ENCODE measurements around the gene FBXL7. TPM values are rescaled to one million over a fixed set of nuclear protein-coding genes. Genes with fewer than 3 reads are reported as not detected.

The FBXL7 gene
- total and polyA plus RNA-seq, 2 experiments from 2014 or later, result 3.2 to 7.5 TPM

GRCh38 chr5:15574806-15575325, 74.9 kb downstream of the FBXL7 start:
- H3F3A ChIP-seq (ENCODE audit: insufficient read depth), result peaks cover 3% of the 10 kb centered on the region; the same call in 1 of the 2 replicates
- no peak overlapping the region for H3K9ac ChIP-seq
- H3K36me3 ChIP-seq (ENCODE audit: low read depth), result no peaks in the 10 kb centered on the region
- H3K79me2 ChIP-seq (ENCODE audit: insufficient read depth), result peaks cover 78% of the 10 kb centered on the region
- in situ Hi-C loops (cut with MboI), result no loop called here
- no peaks in the 10 kb centered on the region for H3K9me3 ChIP-seq (ENCODE audit: low read depth)
- no peak overlapping the region for H2AFZ ChIP-seq
- TF ChIP-seq EZH2 (IDR thresholded peaks at IDR 0.05; ENCODE audit: insufficient read depth, poor library complexity, severe bottlenecking), result no peak
- TF ChIP-seq EZH2phosphoT487 (IDR thresholded peaks at IDR 0.05; ENCODE audit: insufficient read depth, low read depth), result no peak
- peak; percentile 35 for DNase-seq
- WGBS, 2 experiments (ENCODE audit: low coverage in 1 of 2, low lambda C conversion rate in 2 of 2, missing lambda C conversion rate in 2 of 2), result 44 to 48% methylated on average over 3 of the region's 3 CpGs
- H3K27me3 ChIP-seq (replicated peaks; ENCODE audit: insufficient read depth), result no peaks in the 10 kb centered on the region
- H3K27ac ChIP-seq, result no peak overlapping the region
- no peak overlapping the region for H3K4me2 ChIP-seq (ENCODE audit: unreplicated experiment)
- peaks cover 18% of the 10 kb centered on the region for H3K4me1 ChIP-seq (ENCODE audit: insufficient read depth)
- no peak overlapping the region for H3K4me3 ChIP-seq
- no peaks in the 10 kb centered on the region for H3K9me2 ChIP-seq (ENCODE audit: insufficient read depth)
- peaks cover 6% of the 10 kb centered on the region; the same call in 1 of the 2 replicates for H4K20me1 ChIP-seq (ENCODE audit: insufficient read depth)

GRCh38 chr5:15575666-15576065, 75.7 kb downstream of the FBXL7 start:
- no peak overlapping the region for H3K9ac ChIP-seq
- peak overlapping the region; percentile 14; the same call in 1 of the 2 replicates for H3K27ac ChIP-seq
- no peak overlapping the region for H3K4me3 ChIP-seq
- DNase-seq, result peak; percentile 36
- no peaks in the 10 kb centered on the region for H3K36me3 ChIP-seq (ENCODE audit: low read depth)
- TF ChIP-seq EZH2 (IDR thresholded peaks at IDR 0.05; ENCODE audit: insufficient read depth, poor library complexity, severe bottlenecking), result no peak
- no peaks in the 10 kb centered on the region for H3K9me2 ChIP-seq (ENCODE audit: insufficient read depth)
- H3F3A ChIP-seq (ENCODE audit: insufficient read depth), result peaks cover 3% of the 10 kb centered on the region; the same call in 1 of the 2 replicates
- H3K4me2 ChIP-seq (ENCODE audit: unreplicated experiment), result no peak overlapping the region
- peaks cover 80% of the 10 kb centered on the region for H3K79me2 ChIP-seq (ENCODE audit: insufficient read depth)
- no peaks in the 10 kb centered on the region for H3K9me3 ChIP-seq (ENCODE audit: low read depth)
- peaks cover 6% of the 10 kb centered on the region; the same call in 1 of the 2 replicates for H4K20me1 ChIP-seq (ENCODE audit: insufficient read depth)
- H3K27me3 ChIP-seq (replicated peaks; ENCODE audit: insufficient read depth), result no peaks in the 10 kb centered on the region
- in situ Hi-C loops (cut with MboI), result no loop called here
- H3K4me1 ChIP-seq (ENCODE audit: insufficient read depth), result peaks cover 18% of the 10 kb centered on the region
- H2AFZ ChIP-seq, result no peak overlapping the region

GRCh38 chr5:15577132-15577531, 77.2 kb downstream of the FBXL7 start:
- Histone ChIP-seq H3K79me2 (ENCODE audit: insufficient read depth) (peaks cover 76% of the 10 kb centered on the region), H3K9ac (no peak overlapping the region), H3K4me1 (ENCODE audit: insufficient read depth) (peaks cover 18% of the 10 kb centered on the region), H3K27ac (no peak overlapping the region), H3K27me3 (replicated peaks; ENCODE audit: insufficient read depth) (no peaks in the 10 kb centered on the region), H3K4me2 (ENCODE audit: unreplicated experiment) (no peak overlapping the region), H3F3A (ENCODE audit: insufficient read depth) (peaks cover 3% of the 10 kb centered on the region; the same call in 1 of the 2 replicates), H3K9me2 (ENCODE audit: insufficient read depth) (no peaks in the 10 kb centered on the region), H3K36me3 (ENCODE audit: low read depth) (no peaks in the 10 kb centered on the region), H3K9me3 (ENCODE audit: low read depth) (no peaks in the 10 kb centered on the region), H3K4me3 (no peak overlapping the region), H2AFZ (no peak overlapping the region), H4K20me1 (ENCODE audit: insufficient read depth) (peaks cover 6% of the 10 kb centered on the region; the same call in 1 of the 2 replicates)
- in situ Hi-C loops (cut with MboI), result no loop called here
- no peak for DNase-seq
- no peak for TF ChIP-seq EZH2phosphoT487 (IDR thresholded peaks at IDR 0.05; ENCODE audit: insufficient read depth, low read depth)
- no peak for TF ChIP-seq EZH2 (IDR thresholded peaks at IDR 0.05; ENCODE audit: insufficient read depth, poor library complexity, severe bottlenecking)
- WGBS, 2 experiments (ENCODE audit: low coverage in 1 of 2, low lambda C conversion rate in 2 of 2, missing lambda C conversion rate in 2 of 2), result 95 to 98% methylated on average over 10 of the region's 10 CpGs

GRCh38 chr5:15577831-15578230, 77.9 kb downstream of the FBXL7 start:
- H3K79me2 ChIP-seq (ENCODE audit: insufficient read depth), result peaks cover 75% of the 10 kb centered on the region
- H3K4me1 ChIP-seq (ENCODE audit: insufficient read depth), result peaks cover 18% of the 10 kb centered on the region
- H3F3A ChIP-seq (ENCODE audit: insufficient read depth), result peaks cover 3% of the 10 kb centered on the region; the same call in 1 of the 2 replicates
- no peaks in the 10 kb centered on the region for H3K9me2 ChIP-seq (ENCODE audit: insufficient read depth)
- peaks cover 6% of the 10 kb centered on the region; the same call in 1 of the 2 replicates for H4K20me1 ChIP-seq (ENCODE audit: insufficient read depth)
- in situ Hi-C loops (cut with MboI), result no loop called here
- TF ChIP-seq EZH2phosphoT487 (IDR thresholded peaks at IDR 0.05; ENCODE audit: insufficient read depth, low read depth) (no peak), EZH2 (IDR thresholded peaks at IDR 0.05; ENCODE audit: insufficient read depth, poor library complexity, severe bottlenecking) (no peak)
- no peak overlapping the region for H3K4me2 ChIP-seq (ENCODE audit: unreplicated experiment)
- H2AFZ ChIP-seq, result no peak overlapping the region
- H3K36me3 ChIP-seq (ENCODE audit: low read depth), result no peaks in the 10 kb centered on the region
- H3K27me3 ChIP-seq (replicated peaks; ENCODE audit: insufficient read depth), result no peaks in the 10 kb centered on the region
- H3K9ac ChIP-seq, result no peak overlapping the region
- DNase-seq, result no peak
- no peak overlapping the region for H3K27ac ChIP-seq
- no peaks in the 10 kb centered on the region for H3K9me3 ChIP-seq (ENCODE audit: low read depth)
- WGBS, 2 experiments (ENCODE audit: low coverage in 1 of 2, low lambda C conversion rate in 2 of 2, missing lambda C conversion rate in 2 of 2), result 94 to 95% methylated on average over 2 of the region's 2 CpGs
- H3K4me3 ChIP-seq, result no peak overlapping the region

All from GM23248 (cell line).